Measurements from ENCODE around the gene ARID2. TPM values are rescaled to one million over a fixed set of nuclear protein-coding genes. Genes with fewer than 3 reads are reported as not detected.

The ARID2 gene
- total and polyA plus RNA-seq, 2 experiments from 2014 or later: 11.7 to 12.1 TPM

- no peak for DNase-seq
- no peak overlapping the region for H3K4me3 ChIP-seq
- no peaks in the 10 kb centered on the region for H3K9me2 ChIP-seq (ENCODE audit: insufficient read depth)
- H3K79me2 ChIP-seq (ENCODE audit: insufficient read depth): peaks cover 63% of the 10 kb centered on the region
- WGBS, 2 experiments (ENCODE audit: low coverage in 1 of 2, low lambda C conversion rate in 2 of 2, missing lambda C conversion rate in 2 of 2): 95% methylated on average over 1 of the region's 1 CpG
- no peaks in the 10 kb centered on the region for H3K9me3 ChIP-seq (ENCODE audit: low read depth)
- no peak overlapping the region for H3K9ac ChIP-seq
- no peak overlapping the region for H2AFZ ChIP-seq
- peaks cover 8% of the 10 kb centered on the region for H3K4me1 ChIP-seq (ENCODE audit: insufficient read depth)
- H3F3A ChIP-seq (ENCODE audit: insufficient read depth): peaks cover 7% of the 10 kb centered on the region; the same call in 1 of the 2 replicates
- TF ChIP-seq EZH2 (IDR thresholded peaks at IDR 0.05; ENCODE audit: insufficient read depth, poor library complexity, severe bottlenecking): no peak
- no peak overlapping the region for H3K27ac ChIP-seq
- H3K36me3 ChIP-seq (ENCODE audit: low read depth): peaks cover 61% of the 10 kb centered on the region
- no peaks in the 10 kb centered on the region for H3K27me3 ChIP-seq (replicated peaks; ENCODE audit: insufficient read depth)
- in situ Hi-C loops (cut with MboI): no loop called here
- no peaks in the 10 kb centered on the region for H4K20me1 ChIP-seq (ENCODE audit: insufficient read depth)
- no peak overlapping the region for H3K4me2 ChIP-seq (ENCODE audit: unreplicated experiment)
Observed at GRCh38 chr12:45946435-45946834, 216.9 kb downstream of the ARID2 start.

DNA sequence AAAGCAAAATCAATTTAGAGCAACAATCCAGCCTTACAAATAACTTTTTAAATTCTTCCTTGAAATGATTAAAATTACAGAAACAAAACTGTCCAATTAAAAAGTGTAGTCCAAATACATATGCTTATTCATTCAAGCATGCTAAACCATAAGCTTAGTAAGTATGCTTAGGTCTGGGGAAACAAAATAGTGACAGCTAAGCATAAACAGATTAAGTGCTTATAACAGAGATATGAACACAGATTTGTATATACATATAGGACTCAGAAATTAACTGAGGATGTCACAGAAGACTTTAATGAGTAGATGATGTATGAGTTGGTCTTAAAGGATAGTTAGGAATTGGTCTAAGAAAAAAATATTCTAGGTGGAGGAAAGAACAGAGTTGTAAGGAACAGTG is 219.0 kb downstream of the ARID2 start:
- Histone ChIP-seq H3K4me2 (ENCODE audit: unreplicated experiment) (no peak overlapping the region), H3K9me3 (ENCODE audit: low read depth) (no peaks in the 10 kb centered on the region), H3F3A (ENCODE audit: insufficient read depth) (peaks cover 7% of the 10 kb centered on the region; the same call in 1 of the 2 replicates), H3K9ac (no peak overlapping the region), H3K36me3 (ENCODE audit: low read depth) (peaks cover 69% of the 10 kb centered on the region), H4K20me1 (ENCODE audit: insufficient read depth) (no peaks in the 10 kb centered on the region), H3K4me3 (no peak overlapping the region), H3K79me2 (ENCODE audit: insufficient read depth) (peaks cover 63% of the 10 kb centered on the region), H3K4me1 (ENCODE audit: insufficient read depth) (peaks cover 8% of the 10 kb centered on the region), H2AFZ (no peak overlapping the region), H3K9me2 (ENCODE audit: insufficient read depth) (no peaks in the 10 kb centered on the region), H3K27ac (no peak overlapping the region), H3K27me3 (replicated peaks; ENCODE audit: insufficient read depth) (no peaks in the 10 kb centered on the region)
- in situ Hi-C loops (cut with MboI): no loop called here
- no peak for TF ChIP-seq EZH2 (IDR thresholded peaks at IDR 0.05; ENCODE audit: insufficient read depth, poor library complexity, severe bottlenecking)
- TF ChIP-seq EZH2phosphoT487 (IDR thresholded peaks at IDR 0.05; ENCODE audit: insufficient read depth, low read depth): no peak
- DNase-seq: no peak

Small RNA genes lying within 50 kb of the gene (small RNA-seq; reads per million reads assigned to genes)
- gene RN7SL246P (ENCODE audit: low read depth, low replicate concordance): not detected

All from GM23248 (cell line).